Endothelial cell of umbilical vein (primary cell): ENCODE measurements around the gene MESD. TPM values are rescaled to one million over a fixed set of nuclear protein-coding genes. Genes with fewer than 3 reads are reported as not detected.

Source experiments
- BruUV-seq: library from RNA; stranded (reverse); fragments of 400-500 nt; replicated peaks from 2 replicates; lab custom pipeline; 2021; lab: Mats Ljungman, UMichigan
- CTCF ChIA-PET: fragments of 300-600, 350-600 bp; sonication (Branson Sonifier 250); formaldehyde crosslinking; loops from one replicate; lab custom pipeline; 2021; ENCODE audit warnings: antibody characterized with exemption, inconsistent platforms; lab: Charles Lee
- POLR2A ChIA-PET: fragments of 300-600, 350-600 bp; sonication (Branson Sonifier 250); formaldehyde crosslinking; loops from one replicate; lab custom pipeline; 2021; ENCODE audit warnings: antibody characterized with exemption, inconsistent platforms; lab: Charles Lee
- DNase-seq: peaks from one replicate; pipeline ENCODE4 v3.0.0-alpha.2; 2011; ENCODE audit warnings: low read depth, low spot score
- FAIRE-seq: peaks from 2 replicates; lab custom pipeline; 2011; peaks lifted over from hg19 to GRCh38; lab: Jason Lieb, UNC
- H2AFZ ChIP-seq: 2 replicates; pipeline ENCODE4 v1.6.0; 2012; ENCODE audit warnings: low read depth, low read length, control low read depth, inconsistent platforms
- H3K27ac ChIP-seq: 2 replicates; pipeline ENCODE4 v1.5.1; 2011; ENCODE audit warnings: low read depth, mild to moderate bottlenecking, control low read depth, low read length, moderate library complexity; ENCODE audit not compliant: insufficient read depth
- H3K27me3 ChIP-seq, 2 experiments: 2 replicates each; pipeline versions ENCODE4 v1.6.0 to v1.6.1; 2011; ENCODE audit warnings: low read length in 2 of 2, mixed read lengths in 1 of 2; ENCODE audit not compliant: control insufficient read depth in 2 of 2, insufficient read depth in 2 of 2
- H3K36me3 ChIP-seq, 2 experiments: 2 replicates in 1 of 2; 3 replicates in 1 of 2; pipeline ENCODE4 v1.5.1; 2011; ENCODE audit warnings: low read length in 2 of 2, mild to moderate bottlenecking in 1 of 2, moderate library complexity in 1 of 2; ENCODE audit not compliant: control insufficient read depth in 2 of 2, insufficient read depth in 2 of 2; ENCODE audit errors: extremely low read depth in 1 of 2
- H3K4me1 ChIP-seq: 3 replicates; pipeline ENCODE4 v1.5.1; 2011; ENCODE audit warnings: mild to moderate bottlenecking, low read length; ENCODE audit not compliant: control insufficient read depth, insufficient read depth; ENCODE audit errors: extremely low read depth
- H3K4me2 ChIP-seq: 2 replicates; pipeline ENCODE4 v1.6.1; 2011; ENCODE audit warnings: low read length, control low read depth, mixed read lengths; ENCODE audit not compliant: insufficient read depth
- H3K4me3 ChIP-seq, 3 experiments: fragments of 200-600 bp in 1 of 3; sonication (generic), shearing (Covaris generic) in 1 of 3; replicated peaks in 1 of 3; 2 replicates each; pipeline ENCODE4 v1.5.1; 2011 to 2016; ENCODE audit warnings: control low read depth in 3 of 3, low read length in 3 of 3, mild to moderate bottlenecking in 2 of 3, inconsistent platforms in 1 of 3, low read depth in 1 of 3, moderate library complexity in 1 of 3; ENCODE audit not compliant: insufficient read depth in 1 of 3
- H3K79me2 ChIP-seq: 2 replicates; pipeline ENCODE4 v1.6.0; 2012; ENCODE audit warnings: low read length, inconsistent platforms; ENCODE audit not compliant: control insufficient read depth, insufficient read depth
- H3K9ac ChIP-seq: replicated peaks from 2 replicates; pipeline ENCODE3; 2011; ENCODE audit warnings: low read length, control low read depth; ENCODE audit not compliant: insufficient read depth; ENCODE audit errors: extremely low read depth
- H3K9me1 ChIP-seq: replicated peaks from 3 replicates; pipeline ENCODE4 v1.6.0; 2011; ENCODE audit warnings: mild to moderate bottlenecking, low read length; ENCODE audit not compliant: control insufficient read depth, insufficient read depth; ENCODE audit errors: extremely low read depth
- H3K9me3 ChIP-seq: replicated peaks from 2 replicates; pipeline ENCODE4 v1.5.1; 2012; ENCODE audit warnings: low read length, inconsistent platforms; ENCODE audit not compliant: control insufficient read depth, insufficient read depth
- H4K20me1 ChIP-seq: replicated peaks from 2 replicates; pipeline ENCODE3; 2011; ENCODE audit warnings: mild to moderate bottlenecking, low read length; ENCODE audit not compliant: control insufficient read depth, insufficient read depth; ENCODE audit errors: extremely low read depth
- CTCF ChIP-seq, 2 donors: IDR thresholded peaks; 1 replicate in 1 of 2; 2 replicates in 1 of 2; pipeline ENCODE4 v1.5.1; 2011; ENCODE audit warnings: low read length in 2 of 2, mild to moderate bottlenecking in 2 of 2, moderate library complexity in 2 of 2, control low read depth in 1 of 2, inconsistent platforms in 1 of 2, low read depth in 1 of 2; ENCODE audit not compliant: insufficient read depth in 1 of 2; ENCODE audit errors: extremely low read depth in 1 of 2
- EZH2 ChIP-seq: IDR thresholded peaks from 2 replicates; pipeline ENCODE4 v1.6.1; 2012; ENCODE audit warnings: borderline replicate concordance, low read depth, mild to moderate bottlenecking, moderate library complexity, low read length, inconsistent platforms; ENCODE audit not compliant: severe bottlenecking
- FOS ChIP-seq: IDR thresholded peaks from 2 replicates; pipeline ENCODE4 v1.6.1; 2011; ENCODE audit warnings: mild to moderate bottlenecking, low read length, moderate library complexity, borderline replicate concordance; ENCODE audit not compliant: insufficient read depth
- GATA2 ChIP-seq: IDR thresholded peaks from 2 replicates; pipeline ENCODE4 v1.7.0; 2011; ENCODE audit warnings: low read depth, mild to moderate bottlenecking, moderate library complexity, mixed read lengths, low read length; ENCODE audit not compliant: insufficient read length, insufficient read depth
- JUN ChIP-seq: IDR thresholded peaks from 2 replicates; pipeline ENCODE4 v1.6.1; 2011; ENCODE audit warnings: borderline replicate concordance, low read depth; ENCODE audit not compliant: insufficient read length, insufficient read depth
- MAX ChIP-seq: IDR thresholded peaks from 2 replicates; pipeline ENCODE4 v1.6.1; 2011; ENCODE audit not compliant: insufficient read depth, insufficient read length
- MYC ChIP-seq: IDR thresholded peaks from one replicate; pipeline ENCODE4 v1.6.1; 2011; ENCODE audit warnings: mild to moderate bottlenecking, low read depth, low read length
- POLR2A ChIP-seq: IDR thresholded peaks from 2 replicates; pipeline ENCODE4 v1.6.1; 2012; ENCODE audit warnings: low read depth, mild to moderate bottlenecking, control low read depth, low read length
- POLR2AphosphoS5 ChIP-seq: IDR thresholded peaks from 2 replicates; pipeline ENCODE4 v1.6.1; 2012; ENCODE audit warnings: low read depth, mild to moderate bottlenecking, control low read depth, low read length, moderate library complexity; ENCODE audit not compliant: insufficient read depth
- dilution Hi-C: fragments of 300-500 bp; cut with MboI; formaldehyde crosslinking; loops from one replicate; pipeline ENCODE4 v1.15.0; 2019; ENCODE audit warnings: low sequenced_read_pairs; ENCODE audit not compliant: extremely low pct_ligation_motif_present
- intact Hi-C: fragments of 100-400 bp; cut with micrococcal nuclease; formaldehyde crosslinking; loops from one replicate; pipeline ENCODE4 v1.10.0; 2022
- polyA plus RNA-seq, 4 experiments: library from polyadenylated mRNA; depleted of rRNA in 3 of 4; stranded (reverse) in 3 of 4; unstranded in 1 of 4; fragments of >200 nt; gene quantifications; 2 replicates each; pipeline versions ENCODE4 v1.2.1 to v1.2.3, GENCODE V29; 2011 to 2012; ENCODE audit warnings: missing spikeins in 1 of 4
- total RNA-seq: library from RNA; stranded (reverse); gene quantifications from 2 replicates; pipeline ENCODE4 v1.2.3, GENCODE V29; 2021

MESD gene
- total and polyA plus RNA-seq, 2 donors (not counting 3 experiments of a cell fraction or from before 2014, with no cell fraction given), result 12.8 to 30.5 TPM

GRCh38 chr15:80948651-80949292 is 40.8 kb downstream of the MESD start:
- POLR2A ChIA-PET, result no interaction called here
- no peak for FAIRE-seq
- Histone ChIP-seq H2AFZ (no peak overlapping the region), H3K79me2 (no peaks in the 10 kb centered on the region), H4K20me1 (no peaks in the 10 kb centered on the region), H3K9me1 (no peaks in the 10 kb centered on the region), H3K4me3 (no peak overlapping the region), H3K36me3 (peaks cover 0 to 13% of the 10 kb centered on the region in 2 experiments), H3K4me2 (no peak overlapping the region), H3K4me1 (no peaks in the 10 kb centered on the region), H3K9me3 (no peaks in the 10 kb centered on the region), H3K9ac (no peak overlapping the region), H3K27me3 (no peaks in the 10 kb centered on the region), H3K27ac (no peak overlapping the region)
- no peak for DNase-seq
- intact Hi-C loops, result no loop called here
- dilution Hi-C loops, result no loop called here
- BruUV-seq, result no TSS peak
- no peak for TF ChIP-seq FOS
- TF ChIP-seq JUN, result no peak
- CTCF ChIA-PET, result no interaction called here

GRCh38 chr15:80946576-80946975 is 43.0 kb downstream of the MESD start:
- Histone ChIP-seq H4K20me1 (no peaks in the 10 kb centered on the region), H3K9me1 (no peaks in the 10 kb centered on the region), H3K4me1 (no peaks in the 10 kb centered on the region), H3K9ac (no peak overlapping the region), H2AFZ (no peak overlapping the region), H3K27me3 (no peaks in the 10 kb centered on the region), H3K4me3 (no peak overlapping the region), H3K27ac (no peak overlapping the region), H3K79me2 (no peaks in the 10 kb centered on the region), H3K9me3 (no peaks in the 10 kb centered on the region), H3K36me3 (peaks cover 2 to 11% of the 10 kb centered on the region in 2 experiments), H3K4me2 (no peak overlapping the region)
- DNase-seq (no peak), FAIRE-seq (no peak)
- ChIA-PET CTCF (interaction anchor here (1.6 to 2.2 kb wide), 3 partner anchors 11 to 319 kb away, joined by 3 to 5 read pairs (median 5); no protein-coding TSS in a partner anchor), POLR2A (no interaction called here)
- TF ChIP-seq EZH2 (no peak), POLR2AphosphoS5 (no peak), POLR2A (no peak), MAX (no peak), FOS (no peak), JUN (no peak), CTCF (IDR thresholded peaks at IDR 0.05; ENCODE audit: extremely low read depth in 1 of 2, insufficient read depth in 1 of 2, low read depth in 1 of 2, low read length in 2 of 2) (no peak), MYC (no peak), GATA2 (no peak)
- dilution Hi-C loops (no loop called here), intact Hi-C loops (no loop called here)
- no TSS peak for BruUV-seq
